ENCODE data around the gene GNAI3.
A peak's percentile ranks its signal among the peaks of the same experiment; 100 is the strongest.
"Not testable (repeated sequence)": the region's sequence is repeated elsewhere in the genome, so short reads cannot be mapped to it uniquely, and the experiment has no call there.

The GNAI3 gene

DNA sequence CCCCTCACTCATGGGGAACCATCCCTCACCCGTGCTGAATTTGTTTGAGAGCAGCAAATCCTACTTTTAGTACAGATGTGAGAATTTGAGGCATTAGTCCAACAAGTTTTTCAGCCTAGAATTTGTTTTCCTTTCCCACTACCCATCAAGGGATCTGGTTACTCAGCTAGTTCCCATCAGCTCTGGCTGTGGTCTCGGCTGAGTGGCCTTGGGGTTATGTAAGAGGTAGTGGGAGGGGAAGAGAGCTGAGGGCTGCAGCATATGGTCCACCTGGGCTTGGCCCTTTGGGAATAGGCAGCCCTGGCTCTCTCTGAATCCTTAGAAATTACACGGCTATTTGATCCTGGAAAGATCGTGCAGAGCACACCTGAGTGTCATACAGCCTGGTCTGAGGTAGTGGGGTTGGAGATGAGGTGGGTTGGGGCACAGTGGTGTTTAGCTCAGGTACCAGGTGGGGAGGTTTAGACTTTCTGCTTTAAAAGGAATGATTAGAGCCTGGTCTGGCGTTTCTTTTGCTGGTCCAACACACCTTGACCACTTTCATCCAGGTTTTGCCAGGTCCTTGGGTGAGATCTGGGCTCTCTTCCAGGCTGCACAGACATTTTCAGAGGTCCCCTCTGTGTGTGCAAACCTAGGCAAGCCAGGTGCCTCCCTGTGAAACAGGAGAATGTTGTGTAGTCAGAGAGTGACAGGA is 111.7 kb downstream of the GNAI3 start:
- no peak for DNase-seq (ENCODE audit: low read depth, low spot score)

DNA sequence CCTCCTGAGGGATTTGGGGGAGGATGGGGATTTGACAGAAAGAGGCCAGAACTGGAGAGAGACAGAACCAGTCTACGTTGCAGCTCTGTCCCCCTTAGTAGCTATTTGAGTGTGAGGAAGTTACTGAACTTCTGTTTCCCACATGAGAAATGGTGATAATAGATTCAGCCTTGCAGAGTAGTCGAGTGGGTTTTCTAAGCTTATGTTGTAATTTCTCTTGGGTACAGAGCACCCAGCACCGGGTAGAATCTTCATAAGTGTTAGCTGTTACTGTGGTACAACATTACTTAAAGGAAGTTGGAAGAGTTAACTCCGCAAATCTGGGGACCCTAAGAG is 112.2 kb downstream of the GNAI3 start:
- not testable (repeated sequence) for DNase-seq (ENCODE audit: low read depth, low spot score)

DNA sequence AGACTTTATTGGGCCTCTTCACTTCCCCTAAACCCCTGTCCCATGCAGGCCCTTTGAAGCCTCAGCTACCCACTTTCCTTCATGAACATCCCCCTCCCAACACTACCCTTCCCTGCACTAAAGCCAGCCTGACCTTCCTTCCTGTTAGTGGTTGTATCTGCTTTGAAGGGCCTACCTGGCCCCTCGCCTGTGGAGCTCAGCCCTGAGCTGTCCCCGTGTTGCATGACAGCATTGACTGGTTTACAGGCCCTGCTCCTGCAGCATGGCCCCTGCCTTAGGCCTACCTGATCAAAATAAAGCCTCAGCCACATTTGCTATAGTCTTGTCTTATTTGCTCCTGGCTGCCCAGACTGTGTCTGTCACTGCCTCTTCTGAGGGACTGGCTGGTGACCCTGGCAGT is 113.0 kb downstream of the GNAI3 start:
- no peak for DNase-seq (ENCODE audit: low read depth, low spot score)

DNA sequence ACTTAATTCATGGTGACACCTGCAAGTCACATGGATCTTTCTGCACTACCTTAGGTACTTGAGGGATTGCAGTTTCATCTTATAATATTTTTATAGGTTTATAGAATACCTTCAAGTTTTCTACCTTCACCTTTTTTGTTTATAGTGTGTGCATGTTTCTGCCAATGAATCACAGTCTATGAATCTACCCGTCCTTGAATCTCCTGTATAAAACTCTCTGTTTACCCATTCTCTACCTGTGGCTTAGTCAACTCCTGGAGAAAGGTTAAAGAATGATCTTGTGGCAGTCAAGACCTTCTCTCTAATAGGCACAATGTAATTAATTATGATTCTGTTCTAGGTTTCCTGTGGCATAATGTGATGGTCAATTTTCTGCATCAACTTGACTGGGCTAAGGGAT is 116.3 kb downstream of the GNAI3 start:
- no peak for DNase-seq (ENCODE audit: low read depth, low spot score)

DNA sequence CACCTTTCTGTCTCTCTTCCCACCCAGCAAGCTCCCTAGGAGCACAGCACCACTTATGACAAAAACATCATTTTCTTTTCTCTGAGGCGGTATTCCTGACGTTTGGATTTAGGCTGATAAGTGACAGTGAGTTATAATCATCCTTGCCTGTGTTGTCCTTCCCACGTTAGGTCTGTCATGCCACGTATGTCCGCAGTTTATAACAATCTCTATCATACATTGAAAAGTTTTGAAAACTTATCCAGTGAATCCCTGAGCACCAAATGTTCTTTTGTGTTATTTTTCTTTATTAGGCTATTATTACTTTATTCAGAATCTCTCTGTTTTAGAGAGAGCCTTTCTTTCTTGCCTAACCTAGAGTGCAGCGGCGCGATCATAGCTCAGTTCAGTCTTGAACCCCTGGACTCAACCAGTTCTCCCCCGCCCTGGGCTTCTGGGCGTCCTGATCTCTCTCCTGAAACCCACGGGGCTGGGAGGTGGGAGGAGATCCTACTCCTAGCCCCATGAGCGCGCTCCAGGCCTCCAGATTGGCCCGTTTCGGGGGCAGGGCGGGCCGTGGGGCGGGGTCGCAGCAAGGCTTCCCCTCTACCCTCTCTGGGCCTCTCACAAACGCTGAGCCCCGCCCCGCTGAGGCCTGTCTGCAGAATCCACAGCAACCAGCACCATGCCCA is 119.2 kb downstream of the GNAI3 start, which contains the start of gene GSTM2:
Gene GSTM2, plus strand, starts transcription at position 606 of the 671 bp plus-strand sequence. Its CDS starts 59 bp downstream, at position 665.
- peak; percentile 43 for DNase-seq (ENCODE audit: low read depth, low spot score)

Data from brain pericyte (primary cell).